Stromal cell of bone marrow (primary cell): ENCODE results near the gene PAK2.
"Not testable (repeated sequence)": the region's sequence is repeated elsewhere in the genome, so short reads cannot be mapped to it uniquely, and the experiment has no call there.

ENCODE experiments used
- DNase-seq: peaks from one replicate; pipeline ENCODE4 v3.0.0-alpha.2; 2012; ENCODE audit warnings: low read depth

Gene PAK2

GRCh38 chr3:196736670-196737374 is 2.8 kb upstream of the PAK2 start:
- DNase-seq = no peak

- DNase-seq = no peak
Observed at GRCh38 chr3:196737655-196738054, 2.0 kb upstream of the PAK2 start.

- DNase-seq = peak; percentile 30
Observed at GRCh38 chr3:196740481-196741248, 1.0 kb downstream of the PAK2 start.

GRCh38 chr3:196741249-196741889 is 1.7 kb downstream of the PAK2 start:
- no peak for DNase-seq

- DNase-seq = not testable (repeated sequence)
Observed at GRCh38 chr3:196743569-196743968, 3.9 kb downstream of the PAK2 start.

GRCh38 chr3:196749125-196749524 is 9.5 kb downstream of the PAK2 start:
- DNase-seq = no peak

- no peak for DNase-seq
Observed at GRCh38 chr3:196753201-196753600, 13.5 kb downstream of the PAK2 start.

- peak; percentile 42 for DNase-seq
Observed at GRCh38 chr3:196754091-196754981, 14.7 kb downstream of the PAK2 start.

GRCh38 chr3:196756732-196757131 is 17.1 kb downstream of the PAK2 start:
- no peak for DNase-seq

- peak; percentile 61 for DNase-seq
Observed at GRCh38 chr3:196757876-196758739, 18.5 kb downstream of the PAK2 start.

GRCh38 chr3:196763179-196763578 is 23.5 kb downstream of the PAK2 start:
- DNase-seq = no peak

GRCh38 chr3:196765454-196765853 is 25.8 kb downstream of the PAK2 start:
- DNase-seq = no peak

GRCh38 chr3:196771067-196771466 is 31.4 kb downstream of the PAK2 start:
- DNase-seq = no peak

- DNase-seq = no peak
Observed at GRCh38 chr3:196772102-196772501, 32.4 kb downstream of the PAK2 start.

GRCh38 chr3:196772897-196773296 is 33.2 kb downstream of the PAK2 start:
- no peak for DNase-seq

- DNase-seq = no peak
Observed at GRCh38 chr3:196774191-196774820, 34.6 kb downstream of the PAK2 start.

- DNase-seq = no peak
Observed at GRCh38 chr3:196774848-196775422, 35.3 kb downstream of the PAK2 start.

- DNase-seq = no peak
Observed at GRCh38 chr3:196775938-196776337, 36.3 kb downstream of the PAK2 start.

- no peak for DNase-seq
Observed at GRCh38 chr3:196777836-196778235, 38.2 kb downstream of the PAK2 start.

- DNase-seq = peak; percentile 48
Observed at GRCh38 chr3:196778755-196779154, 39.1 kb downstream of the PAK2 start.
